Vagina (tissue), 2 donors: ENCODE results near the gene SLCO2A1. TPM values are rescaled to one million over a fixed set of nuclear protein-coding genes. Genes with fewer than 3 reads are reported as not detected.

ENCODE experiments used
- DNase-seq, 2 donors: peaks; one replicate each; pipeline ENCODE4 v3.0.0-alpha.2; 2017; ENCODE audit errors: extremely low spot score in 2 of 2
- H3K27ac ChIP-seq: fragments of 200-600 bp; sonication (generic); one replicate; pipeline ENCODE4 v1.5.1; 2019
- H3K27me3 ChIP-seq: fragments of 200-600 bp; sonication (generic); one replicate; pipeline ENCODE4 v1.5.1; 2019
- H3K36me3 ChIP-seq, 2 donors: fragments of 200-600 bp; sonication (generic); one replicate each; pipeline ENCODE4 v1.5.1; 2017 to 2019
- H3K4me1 ChIP-seq: fragments of 200-600 bp; sonication (generic); one replicate; pipeline ENCODE4 v1.5.1; 2019
- H3K4me3 ChIP-seq, 2 donors: fragments of 200-600 bp; sonication (generic); 1 replicate in 1 of 2; 2 replicates in 1 of 2; pipeline ENCODE4 v1.5.1; 2016 to 2019
- H3K9me3 ChIP-seq: fragments of 200-600 bp; sonication (generic); one replicate; pipeline ENCODE4 v1.5.1; 2019
- POLR2A ChIP-seq, 2 donors: fragments of 450-650 bp; IDR thresholded peaks; one replicate each; pipeline ENCODE4 v1.6.1; 2017; ENCODE audit warnings: antibody characterized with exemption in 2 of 2, mild to moderate bottlenecking in 2 of 2, moderate library complexity in 2 of 2
- POLR2AphosphoS5 ChIP-seq, 2 donors: sonication (generic); formaldehyde crosslinking; IDR thresholded peaks; one replicate each; pipeline ENCODE4 v1.9.0; 2017; ENCODE audit warnings: antibody characterized with exemption in 2 of 2, mild to moderate bottlenecking in 2 of 2, low read depth in 1 of 2; ENCODE audit not compliant: insufficient read depth in 1 of 2
- intact Hi-C: fragments of 100-400 bp; cut with DNase I; formaldehyde crosslinking; loops from one replicate; pipeline ENCODE4 v1.15.1; 2023
- total RNA-seq: library from RNA; depleted of rRNA; stranded (reverse); fragments of >200 nt; gene quantifications from one replicate; pipeline ENCODE4 v1.2.3, GENCODE V29; 2016
- TF ChIP-seq, protein P1 (sequence below), 3 experiments: fragments of 450-650 bp in 2 of 3; fragments of 200-600 bp in 1 of 3; sonication (generic) in 1 of 3; IDR thresholded peaks; one replicate each; pipeline ENCODE4 v1.5.1; 2017 to 2019; ENCODE audit warnings: antibody characterized with exemption in 3 of 3, mild to moderate bottlenecking in 2 of 3, moderate library complexity in 2 of 3

Gene SLCO2A1
- total RNA-seq, 1 donor from 2014 or later: 40.3 TPM

DNA sequence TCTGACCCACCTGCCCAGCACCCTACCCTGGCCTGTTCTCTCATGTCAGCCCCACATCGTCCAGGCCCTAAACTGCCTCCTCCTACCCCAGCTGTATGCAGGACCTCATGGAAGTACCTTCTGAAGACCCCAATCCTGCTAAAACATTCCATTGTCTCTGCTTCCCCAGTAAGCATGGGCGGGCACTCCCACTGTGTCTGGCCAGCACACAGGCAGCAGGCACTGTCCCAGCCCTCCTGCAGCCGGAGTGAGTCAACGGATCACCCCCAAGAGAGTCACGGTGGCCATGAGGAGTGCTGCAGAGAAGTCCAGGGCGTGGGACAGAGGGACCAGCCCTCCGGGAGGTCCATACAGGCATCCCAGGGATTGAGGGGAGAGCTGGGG is 36.4 kb upstream of the SLCO2A1 start:
- intact Hi-C loops: no loop called here
- TF ChIP-seq POLR2AphosphoS5 (IDR thresholded peaks at IDR 0.05; ENCODE audit: insufficient read depth in 1 of 2, low read depth in 1 of 2) (no peak), POLR2A (IDR thresholded peaks at IDR 0.05) (no peak)
- TF ChIP-seq, protein P1, sequence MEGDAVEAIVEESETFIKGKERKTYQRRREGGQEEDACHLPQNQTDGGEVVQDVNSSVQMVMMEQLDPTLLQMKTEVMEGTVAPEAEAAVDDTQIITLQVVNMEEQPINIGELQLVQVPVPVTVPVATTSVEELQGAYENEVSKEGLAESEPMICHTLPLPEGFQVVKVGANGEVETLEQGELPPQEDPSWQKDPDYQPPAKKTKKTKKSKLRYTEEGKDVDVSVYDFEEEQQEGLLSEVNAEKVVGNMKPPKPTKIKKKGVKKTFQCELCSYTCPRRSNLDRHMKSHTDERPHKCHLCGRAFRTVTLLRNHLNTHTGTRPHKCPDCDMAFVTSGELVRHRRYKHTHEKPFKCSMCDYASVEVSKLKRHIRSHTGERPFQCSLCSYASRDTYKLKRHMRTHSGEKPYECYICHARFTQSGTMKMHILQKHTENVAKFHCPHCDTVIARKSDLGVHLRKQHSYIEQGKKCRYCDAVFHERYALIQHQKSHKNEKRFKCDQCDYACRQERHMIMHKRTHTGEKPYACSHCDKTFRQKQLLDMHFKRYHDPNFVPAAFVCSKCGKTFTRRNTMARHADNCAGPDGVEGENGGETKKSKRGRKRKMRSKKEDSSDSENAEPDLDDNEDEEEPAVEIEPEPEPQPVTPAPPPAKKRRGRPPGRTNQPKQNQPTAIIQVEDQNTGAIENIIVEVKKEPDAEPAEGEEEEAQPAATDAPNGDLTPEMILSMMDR (IDR thresholded peaks at IDR 0.05): no peak
- peaks cover 5% of the 10 kb centered on the region for H3K4me1 ChIP-seq
- no peak overlapping the region for H3K4me3 ChIP-seq
- no peaks in the 10 kb centered on the region for H3K9me3 ChIP-seq
- H3K36me3 ChIP-seq: no peaks in the 10 kb centered on the region
- DNase-seq: peak; percentile 74 to 84
- no peak overlapping the region for H3K27ac ChIP-seq
- no peaks in the 10 kb centered on the region for H3K27me3 ChIP-seq

DNA sequence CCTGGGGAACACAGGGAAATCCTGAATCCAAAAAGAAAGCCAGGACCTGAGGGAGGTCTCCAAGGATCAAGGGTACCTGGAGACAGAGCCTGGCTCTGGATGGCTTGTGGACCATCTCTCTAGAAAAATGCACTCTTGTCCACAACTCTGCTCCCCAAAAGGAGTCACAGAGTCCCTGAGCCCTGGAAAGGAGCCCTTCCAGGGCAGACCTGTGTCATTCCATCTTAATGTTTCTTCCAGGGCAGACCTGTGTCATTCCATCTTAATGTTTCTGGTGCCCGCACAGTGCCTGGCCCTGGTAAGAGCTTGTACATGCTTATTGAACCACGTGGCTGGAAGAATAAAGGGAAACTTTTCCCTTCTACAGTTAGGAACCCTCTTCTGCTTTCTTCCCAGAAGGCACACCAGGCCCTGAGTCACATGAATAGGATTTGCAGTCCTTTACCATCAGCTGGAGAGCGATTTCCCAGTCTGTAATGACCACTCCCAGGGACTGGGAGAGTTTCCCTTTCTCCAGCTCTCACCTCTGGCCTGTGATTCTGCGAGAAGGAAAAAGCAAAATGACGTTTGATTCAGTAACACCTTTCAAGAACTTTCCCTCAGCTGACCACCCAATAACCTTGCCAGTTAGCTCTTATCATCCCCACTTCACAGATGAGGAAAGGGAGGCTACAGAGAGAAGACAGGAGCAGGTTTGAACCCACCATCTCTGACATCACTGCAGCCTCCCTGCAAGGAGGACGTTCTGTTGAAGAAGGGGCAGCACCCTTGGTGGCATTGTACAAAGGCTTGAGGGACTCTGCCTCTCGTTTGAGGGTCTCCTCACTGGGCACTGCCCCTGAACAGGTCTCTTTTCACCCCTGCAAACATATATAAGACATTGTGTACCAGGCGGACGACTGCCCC is 35.8 kb upstream of the SLCO2A1 start:
- TF ChIP-seq, protein P1 (IDR thresholded peaks at IDR 0.05): no peak
- TF ChIP-seq POLR2A (IDR thresholded peaks at IDR 0.05) (no peak), POLR2AphosphoS5 (IDR thresholded peaks at IDR 0.05; ENCODE audit: insufficient read depth in 1 of 2, low read depth in 1 of 2) (no peak)
- intact Hi-C loops: no loop called here
- Histone ChIP-seq H3K4me1 (peaks cover 5% of the 10 kb centered on the region), H3K9me3 (no peaks in the 10 kb centered on the region), H3K36me3 (no peaks in the 10 kb centered on the region), H3K27me3 (no peaks in the 10 kb centered on the region), H3K27ac (no peak overlapping the region), H3K4me3 (no peak overlapping the region)
- peak; percentile 5 to 58 for DNase-seq

- Histone ChIP-seq H3K4me1 (peaks cover 9% of the 10 kb centered on the region), H3K27ac (no peak overlapping the region), H3K4me3 (no peak overlapping the region), H3K9me3 (no peaks in the 10 kb centered on the region), H3K27me3 (no peaks in the 10 kb centered on the region), H3K36me3 (no peaks in the 10 kb centered on the region)
- peak; percentile 52 to 74 for DNase-seq
- TF ChIP-seq, protein P1 (IDR thresholded peaks at IDR 0.05): no peak
- TF ChIP-seq POLR2A (IDR thresholded peaks at IDR 0.05) (no peak), POLR2AphosphoS5 (IDR thresholded peaks at IDR 0.05; ENCODE audit: insufficient read depth in 1 of 2, low read depth in 1 of 2) (no peak)
- intact Hi-C loops: no loop called here
Measured at GRCh38 chr3:134064081-134064480, 34.4 kb upstream of the SLCO2A1 start.

DNA sequence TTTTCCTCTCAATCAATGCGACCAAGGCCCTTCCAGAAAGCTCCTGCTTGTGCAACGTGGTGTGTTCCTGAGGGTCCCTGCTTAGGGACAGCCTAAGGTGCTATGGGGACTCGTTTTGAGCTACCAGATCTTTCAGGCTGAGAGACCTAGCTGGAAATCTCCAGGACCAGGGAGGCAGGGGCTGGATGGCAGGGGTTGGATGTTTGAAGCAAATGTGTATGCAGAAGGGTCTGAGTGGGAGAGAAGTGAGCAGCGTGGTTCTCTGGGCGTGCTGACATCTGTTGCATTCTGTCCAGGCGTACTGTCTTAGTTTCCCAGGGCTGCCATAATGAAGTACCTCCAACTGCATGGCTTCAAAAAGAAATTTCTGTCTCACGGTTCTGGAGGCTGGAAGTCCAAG is 31.7 kb upstream of the SLCO2A1 start:
- TF ChIP-seq, protein P1 (IDR thresholded peaks at IDR 0.05): no peak
- TF ChIP-seq POLR2A (IDR thresholded peaks at IDR 0.05) (no peak), POLR2AphosphoS5 (IDR thresholded peaks at IDR 0.05; ENCODE audit: insufficient read depth in 1 of 2, low read depth in 1 of 2) (no peak)
- peaks cover 9% of the 10 kb centered on the region for H3K4me1 ChIP-seq
- H3K27ac ChIP-seq: no peak overlapping the region
- intact Hi-C loops: no loop called here
- H3K4me3 ChIP-seq: no peak overlapping the region
- no peaks in the 10 kb centered on the region for H3K9me3 ChIP-seq
- no peaks in the 10 kb centered on the region for H3K36me3 ChIP-seq
- no peaks in the 10 kb centered on the region for H3K27me3 ChIP-seq
- peak; percentile 43 to 72 for DNase-seq
